HG03108 (cell line): Measurements from ENCODE around the gene DCDC2.
"Not testable (repeated sequence)": the region's sequence is repeated elsewhere in the genome, so short reads cannot be mapped to it uniquely, and the experiment has no call there.

Experiments used
- ATAC-seq: cut with Tn5 transposase; IDR thresholded peaks from one replicate; pipeline ENCODE4 v1.9.1; 2021; ENCODE audit warnings: moderate library complexity; ENCODE audit not compliant: unreplicated experiment

DCDC2 gene

DNA sequence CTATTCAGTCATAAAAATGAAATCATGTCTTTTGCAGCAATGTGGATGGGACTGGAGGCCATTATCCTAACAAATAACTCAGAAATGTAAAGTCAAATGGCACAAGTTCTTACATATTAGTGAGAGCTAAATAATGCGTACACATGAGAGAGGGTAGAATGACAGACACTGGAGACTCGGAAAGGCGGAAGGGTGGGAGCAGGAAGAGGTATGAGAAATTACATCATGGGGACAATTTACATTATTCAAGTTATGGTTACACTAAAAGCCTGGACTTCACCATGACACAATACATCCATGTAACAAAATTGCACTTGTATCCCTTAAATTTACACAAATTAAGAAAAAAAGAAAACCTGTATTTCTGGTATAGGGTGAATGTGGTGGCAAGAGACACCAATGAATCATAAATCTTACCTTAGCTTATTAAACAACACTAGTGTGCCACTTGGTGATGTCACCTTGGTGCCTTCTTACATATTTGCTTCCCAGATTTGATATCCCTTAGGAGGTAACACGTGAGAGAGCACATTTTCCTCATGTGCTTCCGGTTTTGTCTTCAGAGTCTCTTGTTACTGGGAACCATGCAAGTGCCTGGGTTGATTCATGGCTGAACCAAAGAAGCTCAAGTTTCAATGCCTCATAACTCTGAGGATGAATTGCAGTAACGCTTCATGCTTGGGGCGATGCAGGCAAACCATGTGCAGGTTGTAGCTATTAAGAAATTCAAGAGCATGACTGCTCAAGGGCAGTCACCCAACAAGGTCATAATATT lies 84.6 kb downstream of the DCDC2 start:
- ATAC-seq, result no peak

DNA sequence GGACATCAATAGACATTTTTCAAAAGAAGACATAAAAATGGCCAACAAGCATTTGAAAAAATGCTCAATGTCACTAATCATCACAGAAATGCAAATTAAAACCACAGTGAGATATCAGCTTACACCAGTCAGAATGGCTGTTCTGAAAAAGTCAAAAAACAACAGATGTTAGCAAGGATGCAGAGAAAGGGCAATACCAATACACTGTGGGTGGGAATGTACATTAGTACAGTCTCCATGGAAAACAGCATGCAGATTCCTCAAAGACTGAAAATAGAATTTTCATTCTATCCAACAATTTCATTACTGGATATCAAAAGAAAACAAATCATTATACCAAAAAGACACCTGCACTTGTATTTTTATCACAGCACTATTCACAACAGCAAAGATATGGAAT lies 85.3 kb downstream of the DCDC2 start:
- ATAC-seq, result no peak

DNA sequence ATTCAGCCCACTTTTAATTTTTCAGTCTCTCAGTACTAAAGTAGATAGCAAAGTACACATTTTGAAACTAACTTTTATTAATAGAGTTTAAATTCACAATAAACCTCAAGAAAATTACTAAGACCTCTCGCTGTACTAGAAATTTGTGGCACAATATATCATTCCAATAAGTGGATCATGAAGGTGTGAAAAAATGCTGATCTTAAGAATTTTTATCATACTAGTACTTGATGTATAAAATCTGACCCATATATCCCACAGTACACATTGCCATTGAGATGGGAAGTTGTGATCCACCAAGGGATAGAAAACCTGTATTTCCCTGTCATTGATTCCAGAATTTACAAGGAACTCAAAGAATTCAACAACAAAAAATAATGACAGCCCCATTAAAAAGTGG lies 85.7 kb downstream of the DCDC2 start:
- ATAC-seq, result no peak

GRCh38 chr6:24270011-24270410 lies 87.8 kb downstream of the DCDC2 start:
- no peak for ATAC-seq

GRCh38 chr6:24258214-24258613 lies 99.6 kb downstream of the DCDC2 start:
- ATAC-seq, result not testable (repeated sequence)

GRCh38 chr6:24257282-24257681 lies 100.6 kb downstream of the DCDC2 start:
- ATAC-seq, result no peak

DNA sequence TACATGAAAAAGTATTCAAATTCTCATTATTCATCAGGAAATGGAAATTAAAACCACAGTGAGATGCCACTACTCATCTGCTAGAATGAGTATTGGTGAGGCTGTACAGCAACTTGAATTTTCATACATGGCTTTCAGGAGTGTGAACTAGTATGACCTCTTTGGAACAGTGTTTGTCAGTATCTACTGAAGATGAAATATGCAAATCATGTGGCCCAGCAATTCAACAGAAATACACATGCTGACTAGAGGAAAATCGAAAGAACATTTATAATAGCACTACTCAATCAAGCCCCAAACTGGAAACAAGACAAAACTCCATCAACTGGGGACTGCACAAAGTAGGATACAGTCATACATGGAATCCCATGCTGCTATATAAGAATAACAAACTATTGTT lies 102.2 kb downstream of the DCDC2 start:
- peak; percentile 91 for ATAC-seq

GRCh38 chr6:24253360-24253759 lies 104.5 kb downstream of the DCDC2 start:
- no peak for ATAC-seq

DNA sequence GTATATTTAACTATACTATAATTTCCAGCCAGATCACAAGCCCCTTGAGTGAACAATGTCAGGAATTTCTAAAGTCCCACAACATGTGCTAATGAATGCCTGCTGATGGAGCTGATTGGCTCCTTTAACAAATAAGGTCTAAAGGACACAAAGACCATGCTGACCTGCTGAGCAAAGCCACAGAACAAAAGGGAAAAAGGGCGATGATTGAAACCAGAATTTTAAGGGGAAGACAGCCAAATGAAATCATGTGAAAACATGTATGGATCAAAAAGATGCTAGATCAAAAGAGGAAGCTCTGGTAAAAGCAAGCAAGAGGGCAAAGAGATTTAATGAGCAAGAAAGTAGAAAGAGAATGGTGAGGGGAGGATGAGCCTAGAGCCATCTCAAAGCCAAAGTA lies 105.6 kb downstream of the DCDC2 start:
- no peak for ATAC-seq

- ATAC-seq, result no peak
Observed at GRCh38 chr6:24251339-24251738, 106.5 kb downstream of the DCDC2 start.

DNA sequence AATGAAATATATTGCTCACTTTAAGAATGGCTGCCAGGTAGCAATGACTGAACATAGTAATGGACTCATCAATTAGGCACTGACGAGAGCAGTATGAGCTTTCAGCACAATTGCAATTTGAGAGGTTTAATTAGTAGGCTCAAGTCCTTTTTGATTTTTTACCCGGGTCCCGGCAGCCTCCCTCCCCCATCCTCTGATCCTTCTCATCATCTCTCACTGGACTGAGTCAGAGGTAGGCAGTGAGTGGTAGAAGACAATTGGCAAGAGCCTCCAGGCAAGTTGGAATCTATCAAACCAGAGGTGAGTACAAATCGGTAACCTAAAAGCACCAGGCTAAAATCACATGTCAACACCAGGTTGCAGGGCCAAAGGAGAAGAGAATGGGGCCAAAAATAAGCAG lies 107.9 kb downstream of the DCDC2 start:
- ATAC-seq, result no peak

DNA sequence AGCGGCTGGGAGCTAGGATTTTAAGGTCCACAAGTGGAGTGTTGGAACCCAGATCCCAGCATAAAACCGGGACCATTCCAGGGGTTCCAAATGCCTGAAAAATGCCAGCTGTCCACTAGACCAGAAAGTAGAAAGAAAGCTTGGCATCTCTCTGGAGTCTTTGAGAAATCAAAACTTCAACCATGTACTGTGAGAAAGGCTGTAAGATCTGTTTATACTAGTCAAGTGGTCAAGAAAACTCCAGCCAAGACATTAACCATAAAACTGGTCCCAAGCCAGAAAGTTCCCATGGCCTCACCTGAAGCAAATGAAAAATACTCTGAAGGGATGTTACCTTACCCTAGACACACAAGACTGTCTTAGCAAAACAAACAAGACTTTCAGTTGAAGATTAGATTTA lies 112.6 kb downstream of the DCDC2 start:
- no peak for ATAC-seq

DNA sequence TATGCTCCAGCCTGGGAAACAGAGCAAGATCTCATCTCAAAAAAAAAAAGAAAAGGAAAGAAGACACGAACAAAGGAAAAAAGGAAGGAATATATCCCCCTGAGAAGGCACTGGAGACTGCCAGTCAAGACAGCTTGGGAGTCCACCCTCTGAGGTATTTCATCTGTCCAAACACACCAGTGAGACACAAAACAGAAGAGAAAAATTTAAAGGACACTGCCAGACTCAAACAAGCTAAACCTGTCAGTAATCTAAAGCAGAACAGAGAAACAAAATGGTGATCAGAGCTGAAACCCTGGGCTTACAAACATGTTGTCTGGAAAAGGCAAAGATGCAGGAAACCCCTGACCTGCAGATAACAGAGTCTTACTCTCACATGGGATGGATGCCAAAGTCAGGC lies 114.9 kb downstream of the DCDC2 start:
- ATAC-seq, result no peak

GRCh38 chr6:24241779-24242178 lies 116.1 kb downstream of the DCDC2 start:
- ATAC-seq, result not testable (repeated sequence)

DNA sequence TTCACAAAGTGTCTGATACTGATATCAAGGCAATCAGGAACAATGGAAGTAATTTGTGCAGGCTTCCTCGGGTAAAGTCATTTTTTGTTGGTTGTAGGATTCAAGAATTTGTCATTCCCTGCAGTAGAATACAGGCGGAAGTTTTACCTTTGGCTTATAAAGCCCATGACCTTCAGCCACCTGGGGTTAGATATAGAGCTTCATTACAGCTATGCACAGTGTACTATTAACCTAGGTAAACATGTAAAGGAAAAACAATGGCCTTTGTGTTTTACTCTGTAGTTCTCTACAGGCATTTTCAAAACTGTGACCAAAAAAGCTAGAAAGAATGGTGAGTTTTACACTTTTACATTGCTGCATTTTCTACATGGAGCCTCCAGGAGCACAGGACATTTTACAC lies 116.9 kb downstream of the DCDC2 start:
- no peak for ATAC-seq

GRCh38 chr6:24240380-24240928 lies 117.4 kb downstream of the DCDC2 start:
- no peak for ATAC-seq

DNA sequence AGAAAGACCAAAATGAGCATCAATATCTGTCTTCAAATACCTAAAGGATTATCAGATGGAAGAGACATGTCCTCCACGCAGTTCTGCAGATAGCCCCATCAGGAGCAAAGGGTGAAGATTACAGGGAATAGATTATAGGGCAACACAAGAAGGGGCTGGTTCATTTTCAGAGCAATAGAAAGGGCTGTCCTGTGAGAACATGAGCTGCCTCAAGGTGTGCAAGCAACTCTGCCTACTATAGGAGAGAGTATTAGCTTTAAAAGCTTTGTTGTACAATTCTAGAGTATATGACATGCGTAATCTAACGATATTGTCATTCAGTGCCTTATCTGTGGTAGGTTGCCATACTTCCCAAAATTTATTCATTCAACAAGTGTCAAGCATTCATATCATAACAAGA lies 119.2 kb downstream of the DCDC2 start:
- ATAC-seq, result no peak

GRCh38 chr6:24236779-24237178 lies 121.1 kb downstream of the DCDC2 start:
- not testable (repeated sequence) for ATAC-seq

DNA sequence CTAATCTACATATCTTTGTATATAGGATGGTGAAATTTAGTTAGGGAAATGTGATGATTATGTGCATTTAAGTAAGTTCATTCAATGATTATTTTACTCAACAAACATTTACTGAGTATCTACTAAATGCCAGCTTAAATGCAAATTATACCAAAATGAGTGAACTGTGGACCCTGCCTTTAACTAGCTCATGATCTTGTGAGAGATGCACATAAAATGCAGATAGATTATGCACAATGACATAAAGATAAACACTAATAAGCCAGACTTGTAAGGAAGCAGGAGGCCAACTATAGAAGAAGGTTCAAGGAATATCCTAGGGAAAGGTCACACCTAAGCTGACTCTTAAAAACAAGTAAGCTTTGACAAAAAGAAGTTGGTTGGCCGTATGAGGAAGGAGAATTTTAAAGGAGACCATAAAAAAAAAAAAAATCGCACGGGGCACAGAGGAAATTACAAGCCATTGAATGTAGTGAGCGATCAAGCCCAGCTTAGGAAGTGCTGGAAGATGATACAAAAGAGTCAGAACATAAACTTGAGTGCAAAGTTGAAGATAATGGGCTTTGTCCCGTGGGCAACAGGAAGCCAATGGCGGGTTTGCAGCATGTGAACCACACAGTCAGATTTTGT lies 123.9 kb downstream of the DCDC2 start:
- ATAC-seq, result no peak

DNA sequence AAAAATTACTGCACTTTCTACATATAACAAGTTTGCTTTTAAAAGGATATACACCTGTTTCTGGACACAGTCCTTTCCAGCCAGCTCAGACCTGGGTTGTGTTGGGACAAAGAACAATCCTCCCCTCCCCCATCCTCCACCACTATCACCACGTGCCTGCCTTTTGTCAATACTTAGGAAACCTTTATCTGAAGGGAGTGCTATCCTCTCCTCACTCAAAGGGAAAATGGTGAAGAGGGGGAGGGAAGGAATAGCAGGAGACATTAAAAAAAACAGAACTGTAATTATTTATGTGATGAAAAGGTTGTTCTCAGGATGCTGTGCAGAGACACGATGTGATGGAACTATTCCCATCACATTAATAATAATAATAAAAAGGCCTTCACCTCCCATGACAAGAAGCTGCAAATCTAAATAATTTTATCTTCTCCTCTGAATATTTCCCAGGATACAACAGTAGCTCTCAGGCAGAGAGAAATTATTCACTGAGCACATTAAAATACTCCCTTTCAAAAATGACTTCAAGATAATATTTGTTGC lies 126.4 kb downstream of the DCDC2 start:
- ATAC-seq, result no peak

DNA sequence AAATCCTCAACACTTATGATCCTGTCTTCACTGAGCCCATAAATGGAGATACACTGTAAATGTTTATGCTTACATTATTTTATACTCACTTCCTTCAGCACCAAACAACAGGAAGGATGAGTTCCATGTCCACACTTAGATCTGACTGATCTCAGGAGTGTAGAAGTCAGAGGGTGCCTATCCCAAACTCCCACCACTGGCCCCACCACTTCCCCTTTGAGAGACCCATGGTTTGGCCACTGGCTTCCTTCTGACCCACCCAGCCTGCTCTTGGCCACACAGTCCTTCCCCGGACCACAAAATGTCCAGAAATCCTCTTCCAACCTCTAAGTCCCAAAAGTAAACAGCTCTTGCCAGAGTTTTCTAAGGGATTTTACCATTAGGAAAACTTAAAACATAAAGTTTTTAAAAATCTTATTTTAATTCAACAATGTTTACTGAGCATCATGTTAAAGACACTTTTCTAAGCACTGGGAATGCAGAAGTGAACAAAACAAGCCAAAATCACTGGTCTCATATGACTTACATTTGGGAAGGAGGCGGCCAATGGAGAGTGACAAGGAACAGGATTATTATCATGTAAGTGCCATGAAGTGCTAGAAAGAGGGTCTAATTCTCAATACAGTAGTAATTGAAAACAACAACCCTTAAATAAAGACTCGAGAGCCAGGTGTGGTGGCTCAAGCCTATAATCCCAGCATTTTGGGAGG lies 128.0 kb downstream of the DCDC2 start:
- ATAC-seq, result no peak
